ENCODE measurements around the gene LARP4B. TPM values are rescaled to one million over a fixed set of nuclear protein-coding genes. Genes with fewer than 3 reads are reported as not detected.

Gene LARP4B
- total RNA-seq, 1 experiment from 2014 or later = 31.3 TPM

- H3K27me3 ChIP-seq (ENCODE audit: control insufficient read depth, insufficient read depth, low read length) = peaks cover 7% of the 10 kb centered on the region
- DNase-seq = peak; percentile 52
- no peaks in the 10 kb centered on the region for H3K36me3 ChIP-seq (replicated peaks; ENCODE audit: control insufficient read depth, insufficient read depth, low read length)
- no peak overlapping the region for H3K4me3 ChIP-seq (ENCODE audit: insufficient read depth, low read depth, low read length)
These were observed 145.7 kb downstream of the LARP4B start for GRCh38 chr10:785861-786214.

DNA sequence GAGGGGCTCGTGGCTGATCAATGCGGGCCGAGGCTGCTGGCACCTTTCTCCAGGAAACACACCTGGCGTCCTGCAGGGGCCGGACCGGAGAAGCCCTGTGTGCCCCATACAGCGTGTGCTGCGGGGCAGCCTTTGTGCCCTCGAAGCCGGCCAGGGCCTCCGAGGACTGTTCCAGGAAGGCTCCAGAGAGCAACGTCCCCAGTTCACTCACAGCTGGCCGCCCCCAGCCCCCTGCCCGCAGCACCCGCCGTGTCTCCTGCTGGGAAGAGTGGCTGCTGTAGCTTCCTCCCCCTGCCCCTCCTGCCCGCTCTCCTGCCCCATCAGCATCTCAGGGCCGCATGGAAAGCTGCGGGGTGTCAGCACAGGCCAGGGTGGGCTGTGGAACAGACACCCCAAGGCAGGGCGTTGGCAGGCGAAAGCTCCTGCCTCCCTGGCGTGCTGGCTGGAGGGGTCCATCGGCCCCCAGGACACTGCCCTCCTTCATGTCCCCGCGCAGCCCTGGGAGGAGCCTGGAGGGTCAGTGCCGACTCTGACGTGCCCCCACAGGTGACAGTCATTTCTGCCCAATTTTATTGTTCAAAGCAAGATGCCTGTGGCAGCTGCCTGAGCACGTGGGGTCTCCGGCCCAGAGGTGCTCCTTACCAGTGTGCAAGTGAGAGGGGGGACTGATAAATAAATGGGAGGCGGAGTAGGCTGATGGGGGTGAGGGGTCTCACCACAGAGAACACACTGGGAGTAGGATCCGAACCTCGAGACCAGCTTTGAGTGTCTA, 146.2 kb downstream of the LARP4B start:
- H3K4me3 ChIP-seq (ENCODE audit: insufficient read depth, low read depth, low read length) = peak overlapping the region; percentile 20; the same call in 1 of the 2 replicates
- DNase-seq = no peak
- H3K27me3 ChIP-seq (ENCODE audit: control insufficient read depth, insufficient read depth, low read length) = peaks cover 7% of the 10 kb centered on the region
- H3K36me3 ChIP-seq (replicated peaks; ENCODE audit: control insufficient read depth, insufficient read depth, low read length) = no peaks in the 10 kb centered on the region

GRCh38 chr10:784403-785088, 147.0 kb downstream of the LARP4B start:
- peak overlapping the region; percentile 20 for H3K4me3 ChIP-seq (ENCODE audit: insufficient read depth, low read depth, low read length)
- H3K27me3 ChIP-seq (ENCODE audit: control insufficient read depth, insufficient read depth, low read length) = peaks cover 7% of the 10 kb centered on the region
- peak; percentile 84 for DNase-seq
- H3K36me3 ChIP-seq (replicated peaks; ENCODE audit: control insufficient read depth, insufficient read depth, low read length) = no peaks in the 10 kb centered on the region

- DNase-seq = peak; percentile 49
These were observed 148.5 kb downstream of the LARP4B start for GRCh38 chr10:782751-783648.

DNA sequence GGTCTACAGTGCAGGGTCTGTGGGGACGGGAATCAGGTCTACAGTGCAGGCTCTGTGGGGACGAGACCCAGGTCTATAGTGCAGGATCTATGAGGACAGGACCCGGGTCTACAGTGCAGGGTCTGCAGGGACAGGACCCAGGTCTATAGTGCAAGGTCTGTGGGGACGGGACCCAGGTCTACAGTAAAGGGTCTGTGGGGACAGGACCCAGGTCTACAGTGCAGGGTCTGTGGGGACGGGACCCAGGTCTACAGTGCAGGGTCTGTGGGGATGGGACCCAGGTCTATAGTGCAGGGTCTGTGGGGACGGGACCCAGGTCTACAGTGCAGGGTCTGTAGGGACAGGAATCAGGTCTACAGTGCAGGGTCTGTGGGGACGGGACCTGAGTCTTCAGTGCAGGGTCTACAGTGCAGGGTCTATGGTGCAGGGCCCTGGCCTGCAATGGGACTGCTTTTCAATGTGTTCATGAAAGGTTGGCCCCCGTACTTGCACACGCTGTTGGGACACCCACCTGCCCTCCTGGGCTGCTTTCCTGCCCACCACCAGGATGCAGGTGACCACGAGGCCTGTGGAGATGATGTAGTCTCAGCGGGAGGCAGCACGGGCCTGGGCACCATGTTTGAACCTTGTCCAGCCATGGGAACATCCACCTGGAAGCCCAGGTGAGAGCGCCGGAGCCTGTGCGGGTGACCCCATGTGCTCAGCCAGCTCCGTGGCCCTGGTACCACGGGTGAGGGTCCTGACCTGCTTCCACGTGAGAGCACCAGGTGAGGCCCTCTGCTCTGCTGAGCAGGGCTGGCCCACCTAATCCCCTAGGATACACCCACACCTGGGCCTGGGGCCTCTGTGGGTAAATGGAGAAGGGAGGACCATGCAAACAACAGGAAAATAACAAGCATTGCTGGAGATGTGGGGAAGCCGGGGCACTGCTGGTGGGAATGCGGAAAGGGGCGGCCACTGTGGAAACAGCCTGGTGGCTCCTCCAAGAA, 150.7 kb downstream of the LARP4B start:
- Histone ChIP-seq H3K27me3 (ENCODE audit: control insufficient read depth, insufficient read depth, low read length) (peaks cover 7% of the 10 kb centered on the region), H3K4me3 (ENCODE audit: insufficient read depth, low read depth, low read length) (no peak overlapping the region), H3K36me3 (replicated peaks; ENCODE audit: control insufficient read depth, insufficient read depth, low read length) (no peaks in the 10 kb centered on the region)
- DNase-seq = no peak

More at GRCh38 chr10:782751-783648, 148.5 kb downstream of the LARP4B start:
- Histone ChIP-seq H3K4me3 (ENCODE audit: insufficient read depth, low read depth, low read length) (no peak overlapping the region), H3K36me3 (replicated peaks; ENCODE audit: control insufficient read depth, insufficient read depth, low read length) (no peaks in the 10 kb centered on the region), H3K27me3 (ENCODE audit: control insufficient read depth, insufficient read depth, low read length) (peaks cover 7% of the 10 kb centered on the region)

DNA sequence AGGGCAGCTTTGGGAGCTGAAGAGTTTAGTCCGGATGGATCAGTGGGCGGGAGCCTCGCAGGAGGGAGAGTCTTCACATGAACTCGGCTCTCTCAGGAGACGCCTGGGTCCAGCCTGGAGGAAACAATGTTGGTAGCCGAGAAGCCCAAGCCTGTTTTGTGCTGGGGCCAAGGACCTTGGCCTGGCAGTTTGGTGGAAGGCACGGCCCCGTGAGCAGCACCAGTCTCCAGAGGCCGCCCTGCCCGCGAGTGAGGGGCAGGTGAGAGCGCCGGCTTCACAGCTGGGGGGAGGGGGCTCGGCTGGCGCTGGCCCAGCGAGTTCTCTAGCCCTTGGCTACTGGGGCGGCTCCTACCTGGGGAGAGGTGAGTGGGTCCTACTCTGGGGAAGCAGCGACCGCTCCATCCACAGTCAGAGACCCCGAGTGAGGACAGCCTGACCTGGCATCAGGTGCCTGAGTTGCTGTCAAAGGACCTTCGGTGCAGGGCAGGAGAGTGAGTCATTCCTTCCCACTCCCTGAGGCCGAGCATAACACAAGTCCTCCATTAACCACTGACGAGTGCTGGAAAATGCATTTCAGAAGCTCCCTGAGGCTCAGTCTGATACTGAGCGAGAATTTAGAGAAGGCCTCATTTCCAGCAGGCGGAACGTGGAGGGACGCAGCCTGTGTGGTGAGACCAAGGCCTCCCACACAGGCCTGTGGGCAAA, 152.7 kb downstream of the LARP4B start:
- no peaks in the 10 kb centered on the region for H3K36me3 ChIP-seq (replicated peaks; ENCODE audit: control insufficient read depth, insufficient read depth, low read length)
- DNase-seq = peak; percentile 68
- H3K27me3 ChIP-seq (ENCODE audit: control insufficient read depth, insufficient read depth, low read length) = no peaks in the 10 kb centered on the region

GRCh38 chr10:777913-778479, 153.5 kb downstream of the LARP4B start:
- no peak overlapping the region for H3K4me3 ChIP-seq (ENCODE audit: insufficient read depth, low read depth, low read length)
- DNase-seq = peak; percentile 36
- H3K27me3 ChIP-seq (ENCODE audit: control insufficient read depth, insufficient read depth, low read length) = no peaks in the 10 kb centered on the region
- no peaks in the 10 kb centered on the region for H3K36me3 ChIP-seq (replicated peaks; ENCODE audit: control insufficient read depth, insufficient read depth, low read length)

More for the DNA sequence above, 152.7 kb downstream of the LARP4B start:
- H3K4me3 ChIP-seq (ENCODE audit: insufficient read depth, low read depth, low read length) = no peak overlapping the region

DNA sequence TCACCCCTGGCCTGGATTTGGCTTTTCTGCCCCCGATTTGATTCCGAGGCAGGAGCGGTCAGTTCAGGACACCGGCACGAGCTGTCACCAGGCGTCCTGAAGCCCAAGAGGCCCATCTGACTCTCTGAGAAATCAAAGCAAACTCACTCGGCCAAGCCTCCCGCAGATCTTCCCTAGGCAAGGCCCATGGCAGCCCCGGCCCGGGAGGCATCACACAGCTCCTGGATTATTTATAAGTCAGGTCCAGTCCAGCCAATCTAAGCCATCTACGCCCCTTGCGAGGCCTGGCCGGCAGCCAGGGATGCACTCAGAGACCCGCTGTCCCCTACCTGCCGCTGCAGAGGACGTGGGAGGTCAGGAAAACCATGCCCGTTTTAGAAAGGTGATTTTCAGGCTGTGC, 154.7 kb downstream of the LARP4B start:
- peak; percentile 41 for DNase-seq
- no peak overlapping the region for H3K4me3 ChIP-seq (ENCODE audit: insufficient read depth, low read depth, low read length)
- no peaks in the 10 kb centered on the region for H3K36me3 ChIP-seq (replicated peaks; ENCODE audit: control insufficient read depth, insufficient read depth, low read length)
- no peaks in the 10 kb centered on the region for H3K27me3 ChIP-seq (ENCODE audit: control insufficient read depth, insufficient read depth, low read length)

- H3K36me3 ChIP-seq (replicated peaks; ENCODE audit: control insufficient read depth, insufficient read depth, low read length) = no peaks in the 10 kb centered on the region
- peak; percentile 43 for DNase-seq
These were observed 156.0 kb downstream of the LARP4B start for GRCh38 chr10:775245-776075.

GRCh38 chr10:774661-775244, 156.8 kb downstream of the LARP4B start:
- no peaks in the 10 kb centered on the region for H3K36me3 ChIP-seq (replicated peaks; ENCODE audit: control insufficient read depth, insufficient read depth, low read length)
- peak; percentile 48 for DNase-seq
- no peak overlapping the region for H3K4me3 ChIP-seq (ENCODE audit: insufficient read depth, low read depth, low read length)
- H3K27me3 ChIP-seq (ENCODE audit: control insufficient read depth, insufficient read depth, low read length) = no peaks in the 10 kb centered on the region

More at GRCh38 chr10:775245-776075, 156.0 kb downstream of the LARP4B start:
- H3K27me3 ChIP-seq (ENCODE audit: control insufficient read depth, insufficient read depth, low read length) = no peaks in the 10 kb centered on the region
- H3K4me3 ChIP-seq (ENCODE audit: insufficient read depth, low read depth, low read length) = no peak overlapping the region

DNA sequence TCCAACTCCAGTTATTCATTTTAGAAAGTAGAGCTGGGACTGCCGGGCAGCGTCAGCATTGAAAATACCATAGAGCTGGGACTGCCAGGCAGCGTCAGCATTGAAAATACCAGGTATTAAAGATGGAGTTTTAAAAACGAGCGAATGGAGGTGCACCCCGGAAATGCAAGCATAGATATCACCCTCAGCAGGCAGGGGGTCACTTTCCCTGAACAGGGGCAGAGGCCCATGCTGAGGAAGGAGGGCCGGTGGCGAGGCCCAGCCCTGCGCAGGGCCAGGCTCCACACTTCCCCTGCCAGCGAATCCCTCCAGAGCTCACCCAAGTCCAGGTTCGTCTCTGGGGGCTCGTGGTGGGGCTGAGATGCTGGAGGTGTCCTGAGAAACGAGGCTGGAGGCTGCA, 157.3 kb downstream of the LARP4B start:
- peak; percentile 54 for DNase-seq
- H3K27me3 ChIP-seq (ENCODE audit: control insufficient read depth, insufficient read depth, low read length) = no peaks in the 10 kb centered on the region

DNA sequence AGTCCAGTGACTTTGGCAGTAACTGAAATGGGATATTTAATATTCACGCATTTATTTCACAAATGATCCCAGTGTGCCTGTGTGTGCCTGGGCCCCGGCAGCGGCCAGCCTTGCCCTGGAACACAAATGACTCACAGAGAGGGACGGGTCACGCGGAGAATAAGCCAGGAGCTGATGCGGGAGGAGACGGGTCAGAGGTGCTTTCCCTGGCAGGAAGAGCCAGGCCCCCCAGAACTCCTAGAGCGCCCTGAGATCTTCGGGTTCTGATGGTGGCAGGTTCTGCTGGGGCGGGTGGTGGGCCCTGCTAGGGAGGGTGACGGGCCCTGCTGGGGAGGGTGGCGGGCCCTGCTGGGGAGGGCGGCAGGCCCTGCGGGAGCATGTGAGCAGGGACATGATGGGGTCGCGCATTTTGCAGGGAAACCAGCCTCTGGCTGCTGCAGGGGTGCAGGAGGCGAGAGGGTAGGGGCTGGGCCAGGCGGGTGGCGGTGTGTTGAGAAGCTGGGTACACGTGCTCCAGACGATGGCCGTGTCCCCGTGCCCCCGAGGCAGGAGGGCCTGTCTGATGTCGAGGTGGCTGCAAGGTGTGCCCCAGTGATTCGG, 157.8 kb downstream of the LARP4B start:
- Histone ChIP-seq H3K36me3 (replicated peaks; ENCODE audit: control insufficient read depth, insufficient read depth, low read length) (no peaks in the 10 kb centered on the region), H3K4me3 (ENCODE audit: insufficient read depth, low read depth, low read length) (no peak overlapping the region), H3K27me3 (ENCODE audit: control insufficient read depth, insufficient read depth, low read length) (no peaks in the 10 kb centered on the region)
- peak; percentile 60 for DNase-seq

More for the DNA sequence above, 157.3 kb downstream of the LARP4B start:
- H3K4me3 ChIP-seq (ENCODE audit: insufficient read depth, low read depth, low read length) = no peak overlapping the region
- H3K36me3 ChIP-seq (replicated peaks; ENCODE audit: control insufficient read depth, insufficient read depth, low read length) = no peaks in the 10 kb centered on the region
